CD4-positive, CD25-positive, alpha-beta regulatory T cell (primary cell): ENCODE data around the gene SLC4A5. TPM values are rescaled to one million over a fixed set of nuclear protein-coding genes. Genes with fewer than 3 reads are reported as not detected.

Experiments used
- ATAC-seq, 2 donors: fragments of 150-1000 bp; cut with Tn5 transposase; one replicate each; pipeline ENCODE4 v1.10.0; 2021; ENCODE audit warnings: low read depth in 2 of 2, moderate number of reproducible peaks in 2 of 2, moderate library complexity in 1 of 2
- DNase-seq, 3 donors: peaks; one replicate each; pipeline versions ENCODE4 v3.0.0 to v3.0.0-alpha.2; 2012 to 2022; ENCODE audit warnings: mixed read lengths in 1 of 3
- H3K27ac ChIP-seq: one replicate; pipeline ENCODE4 v1.7.0; 2013; ENCODE audit warnings: mild to moderate bottlenecking, low read length; ENCODE audit not compliant: insufficient read depth, poor library complexity, severe bottlenecking
- H3K27me3 ChIP-seq: one replicate; pipeline ENCODE4 v1.7.0; 2013; ENCODE audit warnings: low read length; ENCODE audit not compliant: control insufficient read depth, insufficient read depth
- H3K36me3 ChIP-seq: one replicate; pipeline ENCODE4 v1.7.0; 2013; ENCODE audit warnings: mild to moderate bottlenecking, low read length, moderate library complexity; ENCODE audit not compliant: control insufficient read depth, insufficient read depth
- H3K4me1 ChIP-seq: 2 replicates; pipeline ENCODE4 v1.7.0; 2013; ENCODE audit warnings: mild to moderate bottlenecking, low read length; ENCODE audit not compliant: insufficient read depth, control insufficient read depth, poor library complexity, severe bottlenecking
- H3K4me3 ChIP-seq: one replicate; pipeline ENCODE4 v1.7.0; 2013; ENCODE audit warnings: low read depth, mild to moderate bottlenecking, low read length, moderate library complexity
- H3K9me3 ChIP-seq, 2 experiments: 1 replicate in 1 of 2; 2 replicates in 1 of 2; pipeline ENCODE4 v1.7.0; 2013; ENCODE audit warnings: low read length in 2 of 2, mild to moderate bottlenecking in 1 of 2, moderate library complexity in 1 of 2; ENCODE audit not compliant: control insufficient read depth in 2 of 2
- H3K27ac Mint-ChIP-seq, 3 donors: one replicate each; pipeline ENCODE4 v1.8.0; 2020 to 2022; ENCODE audit warnings: mild to moderate bottlenecking in 3 of 3, mixed read lengths in 3 of 3, moderate library complexity in 2 of 3
- H3K27me3 Mint-ChIP-seq: one replicate; pipeline ENCODE4 v1.8.0; 2022; ENCODE audit warnings: mild to moderate bottlenecking, mixed read lengths
- H3K36me3 Mint-ChIP-seq: one replicate; pipeline ENCODE4 v1.8.0; 2020; ENCODE audit warnings: mixed read lengths
- H3K4me1 Mint-ChIP-seq, 4 donors: one replicate each; pipeline ENCODE4 v1.8.0; 2020 to 2022; ENCODE audit warnings: mixed read lengths in 4 of 4, mild to moderate bottlenecking in 1 of 4
- H3K4me3 Mint-ChIP-seq, 4 donors: one replicate each; pipeline ENCODE4 v1.8.0; 2020 to 2022; ENCODE audit warnings: mild to moderate bottlenecking in 4 of 4, mixed read lengths in 4 of 4, moderate library complexity in 3 of 4
- H3K9me3 Mint-ChIP-seq, 7 donors: one replicate each; pipeline ENCODE4 v1.8.0; 2020 to 2022; ENCODE audit warnings: mixed read lengths in 7 of 7, mild to moderate bottlenecking in 3 of 7, moderate library complexity in 2 of 7
- polyA plus RNA-seq, 4 donors: library from polyadenylated mRNA; unstranded; fragments of 300-500 nt; fragmentation: Illumina TruSeq; gene quantifications; one replicate each; pipeline ENCODE4 v1.2.3, GENCODE V29; 2021
- total RNA-seq: library from RNA; stranded (reverse); gene quantifications from one replicate; pipeline ENCODE4 v1.2.3, GENCODE V29; 2022

Gene SLC4A5
- total and polyA plus RNA-seq, 5 donors from 2014 or later: 0.30 to 12.7 (median 0.85) TPM

DNA sequence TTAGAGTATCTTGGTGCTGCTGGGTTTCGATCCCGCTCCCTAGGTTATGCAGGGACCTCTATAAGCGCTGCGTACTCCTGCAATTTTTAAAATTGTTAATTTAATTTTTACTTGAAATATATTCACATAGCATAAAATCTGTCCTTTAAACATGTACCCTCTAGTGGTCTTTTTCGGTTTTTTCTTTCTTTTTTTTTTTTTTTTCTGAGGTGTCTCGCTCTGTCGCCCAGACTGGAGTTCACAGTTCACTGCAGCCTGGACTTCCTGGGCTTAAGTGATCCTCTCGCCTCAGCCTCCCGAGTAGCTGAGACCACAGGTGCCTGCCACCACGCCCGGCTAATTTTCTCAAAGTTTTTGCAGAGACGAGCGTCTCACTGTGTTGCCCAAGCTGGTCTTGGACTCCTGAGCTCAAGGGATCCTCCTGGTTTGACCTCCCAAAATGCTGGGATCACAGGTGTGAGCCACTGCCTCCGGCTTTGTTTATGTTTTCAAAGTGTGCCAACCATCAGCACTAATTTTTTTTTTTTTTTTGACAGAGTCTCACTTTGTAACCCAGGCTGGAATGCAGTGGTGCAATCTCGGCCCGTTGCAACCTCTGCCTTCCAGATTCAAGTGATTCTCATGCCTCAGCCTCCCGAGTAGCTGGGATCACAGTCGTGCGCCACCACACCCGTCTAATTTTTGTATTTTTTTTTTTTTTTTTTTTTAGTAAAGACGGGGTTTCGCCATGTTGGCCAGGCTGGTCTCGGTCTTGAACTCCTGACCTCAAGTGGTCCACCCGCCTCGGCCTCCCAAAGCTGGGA lies 164.0 kb downstream of the SLC4A5 start:
- peak overlapping the region; percentile 88 for H3K4me3 ChIP-seq
- Mint-ChIP-seq H3K27ac (peak overlapping the region; percentile 87 to 91 (median 89)), H3K9me3 (peaks cover 0 to 2% (median 0%) of the 10 kb centered on the region in 7 donors), H3K36me3 (peaks cover 3% of the 10 kb centered on the region), H3K27me3 (peaks cover 7% of the 10 kb centered on the region), H3K4me3 (peak overlapping the region; percentile 92 to 98 (median 94)), H3K4me1 (peaks cover 27 to 41% (median 32%) of the 10 kb centered on the region in 4 donors)
- peaks cover 33% of the 10 kb centered on the region for H3K4me1 ChIP-seq
- DNase-seq: peak in 1 of 3 donors; percentile 11
- H3K27me3 ChIP-seq: no peaks in the 10 kb centered on the region
- peak overlapping the region; percentile 98 for H3K27ac ChIP-seq
- peak; percentile 27 to 35 for ATAC-seq
- H3K9me3 ChIP-seq: no peaks in the 10 kb centered on the region
- peaks cover 2% of the 10 kb centered on the region for H3K36me3 ChIP-seq

DNA sequence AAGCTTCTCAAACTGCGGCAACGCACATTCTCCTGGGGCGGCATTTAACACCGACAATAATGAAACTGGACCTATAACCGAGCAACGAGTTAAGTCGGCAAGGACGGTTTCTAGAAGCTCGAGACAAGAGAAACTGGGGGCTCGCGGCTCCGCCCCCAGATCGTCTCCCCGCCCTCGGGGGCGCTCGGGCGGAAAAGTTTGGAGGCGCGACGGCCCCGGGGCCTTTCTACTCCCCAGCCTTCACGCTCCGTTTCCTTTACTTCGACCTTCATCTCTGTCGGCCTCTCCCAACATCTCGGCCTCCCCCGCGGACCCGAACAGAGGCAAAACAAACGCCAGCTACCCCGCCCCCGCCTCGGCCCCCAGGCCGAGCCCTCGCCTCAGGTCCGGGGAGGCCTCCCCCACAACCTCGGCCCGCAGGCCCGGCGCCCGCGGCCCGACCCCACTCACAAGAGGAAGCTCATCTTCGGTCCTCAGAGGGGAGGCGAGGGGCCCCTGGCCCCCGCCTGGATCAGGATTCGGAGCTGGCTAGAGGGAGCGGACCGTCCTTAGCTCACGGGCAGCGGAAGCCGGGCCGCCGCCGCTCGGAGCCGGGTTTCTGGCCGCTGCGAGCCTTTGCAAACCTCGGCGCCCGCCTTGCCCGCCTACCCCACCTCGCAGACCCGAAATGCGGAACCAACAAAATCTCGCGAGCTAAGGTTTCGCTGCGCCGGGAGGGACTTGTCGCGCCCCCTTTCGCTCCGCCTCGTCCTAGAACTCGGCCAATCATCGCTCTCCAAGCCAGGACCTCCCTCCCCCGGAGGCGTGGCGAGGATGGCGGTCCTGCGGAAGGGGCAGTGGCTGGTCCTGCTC lies 164.8 kb downstream of the SLC4A5 start, which contains the start of gene MOB1A:
TSS of gene MOB1A (minus strand) at position 669 of the 852 bp plus-strand sequence. CDS start at position 464, 205 bp downstream.
- Mint-ChIP-seq H3K4me1 (peaks cover 28 to 44% (median 32%) of the 10 kb centered on the region in 4 donors), H3K27me3 (peaks cover 7% of the 10 kb centered on the region), H3K36me3 (peaks cover 3% of the 10 kb centered on the region), H3K4me3 (peak within 1 kb of the TSS; percentile 92 to 98 (median 94)), H3K27ac (peak within 1 kb of the TSS; percentile 87 to 91 (median 89)), H3K9me3 (no peaks in the 10 kb centered on the region)
- peaks cover 33% of the 10 kb centered on the region for H3K4me1 ChIP-seq
- peak; percentile 97 to 99 (median 98) for DNase-seq
- peak within 1 kb of the TSS; percentile 98 for H3K27ac ChIP-seq
- peak; percentile 96 for ATAC-seq
- H3K9me3 ChIP-seq: no peaks in the 10 kb centered on the region
- H3K27me3 ChIP-seq: no peaks in the 10 kb centered on the region
- H3K36me3 ChIP-seq: peaks cover 2% of the 10 kb centered on the region
- peak within 1 kb of the TSS; percentile 94 for H3K4me3 ChIP-seq

DNA sequence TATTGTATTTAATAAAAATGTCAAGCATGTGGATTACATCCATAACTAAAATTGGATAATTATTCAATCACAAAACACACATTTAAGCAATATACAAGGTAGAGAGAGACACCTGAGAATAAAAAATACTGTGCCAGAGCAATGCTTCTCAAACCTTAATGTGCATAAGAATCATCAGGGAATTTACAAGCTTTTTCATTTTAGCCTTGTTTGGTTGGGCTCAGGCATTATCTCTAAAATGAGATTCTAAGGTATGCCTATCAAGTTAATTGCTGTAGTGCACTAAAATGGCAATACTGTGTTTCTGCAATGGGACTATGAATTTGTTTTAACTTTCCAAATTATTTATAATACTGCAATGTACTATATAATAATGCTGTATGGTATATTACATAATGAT lies 165.5 kb downstream of the SLC4A5 start:
- Mint-ChIP-seq H3K27ac (peak overlapping the region; percentile 87 to 91 (median 89)), H3K9me3 (no peaks in the 10 kb centered on the region), H3K27me3 (peaks cover 7% of the 10 kb centered on the region), H3K4me3 (peak overlapping the region; percentile 92 to 98 (median 94)), H3K36me3 (peaks cover 3% of the 10 kb centered on the region), H3K4me1 (peaks cover 29 to 51% (median 36%) of the 10 kb centered on the region in 4 donors)
- no peaks in the 10 kb centered on the region for H3K27me3 ChIP-seq
- no peak for DNase-seq
- peaks cover 2% of the 10 kb centered on the region for H3K36me3 ChIP-seq
- peak overlapping the region; percentile 94 for H3K4me3 ChIP-seq
- peak overlapping the region; percentile 98 for H3K27ac ChIP-seq
- no peak for ATAC-seq
- no peaks in the 10 kb centered on the region for H3K9me3 ChIP-seq
- peaks cover 33% of the 10 kb centered on the region for H3K4me1 ChIP-seq

DNA sequence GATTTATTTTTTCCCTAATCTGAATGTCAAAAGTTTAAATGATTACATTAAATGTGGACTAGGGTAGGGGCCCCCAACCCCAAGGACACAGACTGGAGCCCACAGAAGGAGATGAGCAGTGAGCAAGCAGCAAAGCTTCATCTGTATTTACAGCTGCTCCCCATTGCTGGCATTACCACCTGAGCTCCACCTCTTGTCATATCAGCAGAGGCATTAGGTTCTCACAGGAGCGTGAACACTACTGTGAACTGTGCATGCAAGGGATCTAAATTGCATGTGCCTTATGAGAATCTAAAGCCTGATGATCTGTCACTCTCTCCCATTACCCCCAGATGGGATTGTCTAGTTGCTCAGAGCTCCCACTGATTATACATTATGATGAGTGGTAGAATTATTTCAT lies 168.3 kb downstream of the SLC4A5 start:
- Histone ChIP-seq H3K27me3 (no peaks in the 10 kb centered on the region), H3K4me3 (peak overlapping the region; percentile 51), H3K4me1 (peaks cover 33% of the 10 kb centered on the region), H3K27ac (no peak overlapping the region), H3K9me3 (no peaks in the 10 kb centered on the region), H3K36me3 (peaks cover 22% of the 10 kb centered on the region)
- Mint-ChIP-seq H3K27me3 (peaks cover 7% of the 10 kb centered on the region), H3K4me3 (peak overlapping the region; percentile 69 to 96 (median 85)), H3K36me3 (peaks cover 11% of the 10 kb centered on the region), H3K4me1 (peaks cover 37 to 60% (median 45%) of the 10 kb centered on the region in 4 donors), H3K9me3 (no peaks in the 10 kb centered on the region), H3K27ac (no peak overlapping the region)
- no peak for DNase-seq
- no peak for ATAC-seq

DNA sequence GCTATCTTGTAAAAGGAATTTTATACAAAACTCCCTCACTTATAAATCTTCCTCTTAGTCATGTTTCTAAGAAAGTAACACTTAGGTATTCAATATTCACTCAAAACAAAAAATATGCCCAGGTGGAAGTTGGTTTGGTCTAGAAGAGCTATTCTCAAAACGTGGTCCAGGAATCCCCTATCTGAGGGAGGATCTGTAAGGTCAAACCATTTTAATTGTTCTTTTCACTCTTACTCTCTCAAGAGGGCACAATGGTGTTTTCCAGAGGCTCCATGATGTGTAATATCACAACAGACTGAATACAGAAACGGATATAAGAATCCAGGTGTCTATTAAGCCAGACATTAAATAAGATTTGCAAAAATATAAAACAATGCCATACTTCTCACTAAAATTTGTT lies 174.5 kb downstream of the SLC4A5 start:
- H3K4me3 ChIP-seq: no peak overlapping the region
- H3K36me3 Mint-ChIP-seq: peaks cover 40% of the 10 kb centered on the region
- no peak overlapping the region for H3K27ac ChIP-seq
- peaks cover 9 to 38% (median 19%) of the 10 kb centered on the region in 4 donors for H3K4me1 Mint-ChIP-seq
- peaks cover 3% of the 10 kb centered on the region in 2 experiments for H3K9me3 ChIP-seq
- ATAC-seq: no peak
- H3K27me3 Mint-ChIP-seq: no peaks in the 10 kb centered on the region
- peaks cover 81% of the 10 kb centered on the region for H3K36me3 ChIP-seq
- H3K27me3 ChIP-seq: no peaks in the 10 kb centered on the region
- peak overlapping the region in 1 of 3 donors; percentile 38 for H3K27ac Mint-ChIP-seq
- DNase-seq: no peak
- no peaks in the 10 kb centered on the region for H3K4me1 ChIP-seq
- H3K4me3 Mint-ChIP-seq: no peak overlapping the region
- peaks cover 0 to 6% (median 0%) of the 10 kb centered on the region in 7 donors for H3K9me3 Mint-ChIP-seq

Other genes starting within 250 kb of the SLC4A5 start
- 12.1 TPM for gene BOLA3, start 195.5 kb downstream of the SLC4A5 start, total RNA-seq
- gene BOLA3, start 195.5 kb downstream of the SLC4A5 start, polyA plus RNA-seq: 10 to 100 TPM; 60.4 to 76.4 (median 67.3) TPM
- 161 TPM for gene MOB1A, start 164.5 kb downstream of the SLC4A5 start, total RNA-seq
- gene MOB1A, start 164.5 kb downstream of the SLC4A5 start, polyA plus RNA-seq: 100 to 1,000 TPM; 152 to 209 (median 166) TPM
- 48.1 TPM for gene MTHFD2, start 144.8 kb downstream of the SLC4A5 start, total RNA-seq
- gene MTHFD2, start 144.8 kb downstream of the SLC4A5 start, polyA plus RNA-seq: 10 to 100 TPM; 18.5 to 36.6 (median 26.5) TPM
- 83.5 TPM for gene DCTN1, start 36.9 kb upstream of the SLC4A5 start, total RNA-seq
- 10 to 100 TPM; 42.9 to 58.9 (median 47.0) TPM for gene DCTN1, start 36.9 kb upstream of the SLC4A5 start, polyA plus RNA-seq
- gene C2orf81, start 78.2 kb upstream of the SLC4A5 start, total RNA-seq: 1.1 TPM
- 1 to 10 TPM; 1.2 to 3.9 (median 2.3) TPM for gene C2orf81, start 78.2 kb upstream of the SLC4A5 start, polyA plus RNA-seq
- 18.4 TPM for gene WDR54, start 78.3 kb upstream of the SLC4A5 start, total RNA-seq
- 10 to 100 TPM; 49.4 to 84.3 (median 59.2) TPM for gene WDR54, start 78.3 kb upstream of the SLC4A5 start, polyA plus RNA-seq
- gene RTKN, start 98.5 kb upstream of the SLC4A5 start, total RNA-seq: 0.39 TPM
- gene RTKN, start 98.5 kb upstream of the SLC4A5 start, polyA plus RNA-seq: under 1 TPM in 2 of 4 donors, not detected in 2; 0.34 TPM
- gene INO80B, start 111.7 kb upstream of the SLC4A5 start, total RNA-seq: 62.6 TPM
- 1 to 10 TPM; 5.0 to 9.3 (median 5.7) TPM for gene INO80B, start 111.7 kb upstream of the SLC4A5 start, polyA plus RNA-seq
- 79.5 TPM for gene WBP1, start 115.0 kb upstream of the SLC4A5 start, total RNA-seq
- 10 to 100 TPM; 33.5 to 46.7 (median 37.2) TPM for gene WBP1, start 115.0 kb upstream of the SLC4A5 start, polyA plus RNA-seq
- 56.8 TPM for gene MOGS, start 122.0 kb upstream of the SLC4A5 start, total RNA-seq
- 10 to 100 TPM; 31.7 to 38.0 (median 34.8) TPM for gene MOGS, start 122.0 kb upstream of the SLC4A5 start, polyA plus RNA-seq
- gene MRPL53, start 129.3 kb upstream of the SLC4A5 start, total RNA-seq: 57.2 TPM
- 100 to 1,000 TPM; 120 to 163 (median 137) TPM for gene MRPL53, start 129.3 kb upstream of the SLC4A5 start, polyA plus RNA-seq
- 15.8 TPM for gene CCDC142, start 139.6 kb upstream of the SLC4A5 start, total RNA-seq
- 10 to 100 TPM in 3 of 4 donors, 1 to 10 TPM in 1; 8.9 to 14.9 (median 10.4) TPM for gene CCDC142, start 139.6 kb upstream of the SLC4A5 start, polyA plus RNA-seq
- gene TTC31, start 139.7 kb upstream of the SLC4A5 start, total RNA-seq: 38.7 TPM
- gene TTC31, start 139.7 kb upstream of the SLC4A5 start, polyA plus RNA-seq: 10 to 100 TPM; 21.7 to 24.7 (median 22.7) TPM
- not detected for gene LBX2, start 156.2 kb upstream of the SLC4A5 start, total RNA-seq
- gene LBX2, start 156.2 kb upstream of the SLC4A5 start, polyA plus RNA-seq: under 1 TPM in 2 of 4 donors, not detected in 2; 0.16 to 0.40 TPM
- gene PCGF1, start 164.3 kb upstream of the SLC4A5 start, total RNA-seq: 17.0 TPM
- gene PCGF1, start 164.3 kb upstream of the SLC4A5 start, polyA plus RNA-seq: 10 to 100 TPM; 13.8 to 23.9 (median 15.6) TPM
- gene TLX2, start 171.0 kb upstream of the SLC4A5 start, total RNA-seq: not detected
- under 1 TPM in 2 of 4 donors, not detected in 2; 0.10 to 0.14 TPM for gene TLX2, start 171.0 kb upstream of the SLC4A5 start, polyA plus RNA-seq
- gene DQX1, start 182.8 kb upstream of the SLC4A5 start, total RNA-seq: 0.15 TPM
- gene DQX1, start 182.8 kb upstream of the SLC4A5 start, polyA plus RNA-seq: not detected
- gene AUP1, start 186.3 kb upstream of the SLC4A5 start, total RNA-seq: 183 TPM
- 100 to 1,000 TPM in 2 of 4 donors, 10 to 100 TPM in 2; 85.7 to 112 (median 99.7) TPM for gene AUP1, start 186.3 kb upstream of the SLC4A5 start, polyA plus RNA-seq
- 25.8 TPM for gene HTRA2, start 186.5 kb upstream of the SLC4A5 start, total RNA-seq
- 10 to 100 TPM; 26.6 to 34.1 (median 30.5) TPM for gene HTRA2, start 186.5 kb upstream of the SLC4A5 start, polyA plus RNA-seq
- 1.1 TPM for gene LOXL3, start 210.5 kb upstream of the SLC4A5 start, total RNA-seq
- under 1 TPM in 1 of 4 donors, not detected in 3; 0.09 TPM for gene LOXL3, start 210.5 kb upstream of the SLC4A5 start, polyA plus RNA-seq
- gene DOK1, start 211.3 kb upstream of the SLC4A5 start, total RNA-seq: 19.8 TPM
- 10 to 100 TPM; 29.9 to 39.3 (median 33.7) TPM for gene DOK1, start 211.3 kb upstream of the SLC4A5 start, polyA plus RNA-seq